ENCODE data around the gene USH1C.

The USH1C gene

GRCh38 chr11:17511571-17511970, 32.6 kb downstream of the USH1C start:
- H3K4me3 ChIP-seq (ENCODE audit: control insufficient read depth, low read depth, low read length) = no peak overlapping the region
- no peak for TF ChIP-seq CTCF (IDR thresholded peaks at IDR 0.05; ENCODE audit: control insufficient read depth, insufficient read depth, low read depth, low read length, missing control alignments)
- DNase-seq (ENCODE audit: low read depth) = no peak

GRCh38 chr11:17510507-17511206, 33.6 kb downstream of the USH1C start:
- TF ChIP-seq CTCF (IDR thresholded peaks at IDR 0.05; ENCODE audit: control insufficient read depth, insufficient read depth, low read depth, low read length, missing control alignments) = no peak
- no peak for DNase-seq (ENCODE audit: low read depth)
- no peak overlapping the region for H3K4me3 ChIP-seq (ENCODE audit: control insufficient read depth, low read depth, low read length)

GRCh38 chr11:17508791-17509190, 35.4 kb downstream of the USH1C start:
- no peak overlapping the region for H3K4me3 ChIP-seq (ENCODE audit: control insufficient read depth, low read depth, low read length)
- no peak for DNase-seq (ENCODE audit: low read depth)
- TF ChIP-seq CTCF (IDR thresholded peaks at IDR 0.05; ENCODE audit: control insufficient read depth, insufficient read depth, low read depth, low read length, missing control alignments) = no peak

GRCh38 chr11:17508306-17508705, 35.9 kb downstream of the USH1C start:
- no peak for TF ChIP-seq CTCF (IDR thresholded peaks at IDR 0.05; ENCODE audit: control insufficient read depth, insufficient read depth, low read depth, low read length, missing control alignments)
- no peak for DNase-seq (ENCODE audit: low read depth)
- no peak overlapping the region for H3K4me3 ChIP-seq (ENCODE audit: control insufficient read depth, low read depth, low read length)

- no peak for TF ChIP-seq CTCF (IDR thresholded peaks at IDR 0.05; ENCODE audit: control insufficient read depth, insufficient read depth, low read depth, low read length, missing control alignments)
- no peak for DNase-seq (ENCODE audit: low read depth)
- no peak overlapping the region for H3K4me3 ChIP-seq (ENCODE audit: control insufficient read depth, low read depth, low read length)
These were observed 36.4 kb downstream of the USH1C start for GRCh38 chr11:17507773-17508172.

GRCh38 chr11:17506942-17507341, 37.3 kb downstream of the USH1C start:
- H3K4me3 ChIP-seq (ENCODE audit: control insufficient read depth, low read depth, low read length) = no peak overlapping the region
- no peak for DNase-seq (ENCODE audit: low read depth)
- TF ChIP-seq CTCF (IDR thresholded peaks at IDR 0.05; ENCODE audit: control insufficient read depth, insufficient read depth, low read depth, low read length, missing control alignments) = no peak
